Chondrocyte (in vitro differentiated cells): Measurements from ENCODE around the gene PTGDR. TPM values are rescaled to one million over a fixed set of nuclear protein-coding genes. Genes with fewer than 3 reads are reported as not detected.

Source experiments
- DNase-seq: peaks from one replicate; pipeline ENCODE4 v3.0.0; 2021; ENCODE audit warnings: mixed read lengths, low spot score
- H3K27ac Mint-ChIP-seq: one replicate; pipeline ENCODE4 v1.8.0; 2021; ENCODE audit warnings: mild to moderate bottlenecking, moderate library complexity, mixed read lengths; ENCODE audit not compliant: unreplicated experiment
- H3K27me3 Mint-ChIP-seq: 2 replicates; pipeline ENCODE4 v1.8.0; 2021; ENCODE audit warnings: low read depth, mixed read lengths
- H3K36me3 Mint-ChIP-seq: 2 replicates; pipeline ENCODE4 v1.8.0; 2021; ENCODE audit warnings: low read depth, mixed read lengths
- H3K4me1 Mint-ChIP-seq: 2 replicates; pipeline ENCODE4 v1.8.0; 2021; ENCODE audit warnings: low read depth, mild to moderate bottlenecking, mixed read lengths
- H3K4me3 Mint-ChIP-seq: one replicate; pipeline ENCODE4 v1.8.0; 2021; ENCODE audit warnings: mild to moderate bottlenecking, moderate library complexity, mixed read lengths; ENCODE audit not compliant: unreplicated experiment
- H3K9me3 Mint-ChIP-seq: 2 replicates; pipeline ENCODE4 v1.8.0; 2021; ENCODE audit warnings: low read depth, mixed read lengths
- CTCF ChIP-seq: fragments of 200-600 bp; sonication (generic); IDR thresholded peaks from 2 replicates; pipeline ENCODE4 v1.5.0; 2021; ENCODE audit warnings: antibody characterized with exemption, mild to moderate bottlenecking, moderate library complexity
- total RNA-seq: library from RNA; stranded (reverse); gene quantifications from 3 replicates; pipeline ENCODE4 v1.2.1, GENCODE V29; 2021

PTGDR gene
- total RNA-seq, 1 donor from 2014 or later, result 0.07 TPM

DNA sequence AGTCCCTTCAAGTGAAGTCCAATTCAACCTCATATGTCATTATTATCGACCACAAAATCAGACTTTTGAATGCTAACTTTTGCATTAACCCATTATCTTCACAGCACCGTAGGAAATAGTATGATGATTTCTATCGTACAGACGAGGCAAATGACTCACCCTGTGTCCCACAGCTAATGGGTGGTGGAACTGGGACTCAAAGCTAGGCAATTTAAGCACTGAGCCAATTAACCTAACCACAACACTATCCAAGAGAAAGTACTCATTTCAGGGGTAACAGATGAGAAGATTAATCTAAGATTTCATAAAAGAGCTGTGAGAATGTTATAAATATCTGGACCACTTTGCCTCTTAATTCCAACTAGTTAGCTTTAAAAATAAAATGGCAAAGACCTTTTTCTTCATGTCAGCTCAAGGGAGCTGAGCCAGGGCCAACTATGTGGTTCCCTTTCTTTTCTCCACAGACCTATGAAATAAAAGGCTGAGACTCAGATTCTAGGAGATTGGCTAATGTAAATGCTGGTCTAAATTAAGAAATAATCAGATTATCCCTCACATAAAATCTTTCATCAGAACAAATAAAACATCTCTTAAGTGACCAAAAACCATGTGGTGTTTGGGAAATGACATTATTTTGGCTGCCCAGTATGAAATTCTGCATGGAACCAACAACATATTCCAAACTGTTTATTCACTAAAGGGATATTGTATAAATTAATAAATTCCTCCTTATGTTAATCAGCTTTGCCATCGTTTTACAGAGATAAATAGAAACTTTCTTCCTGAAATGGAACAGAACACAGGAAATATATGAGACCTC lies 51.5 kb downstream of the PTGDR start:
- TF ChIP-seq CTCF, result no peak
- Mint-ChIP-seq H3K4me3 (no peak overlapping the region), H3K9me3 (peaks cover 11% of the 10 kb centered on the region), H3K27me3 (peaks cover 3% of the 10 kb centered on the region), H3K36me3 (peaks cover 10% of the 10 kb centered on the region), H3K4me1 (peaks cover 18% of the 10 kb centered on the region), H3K27ac (no peak overlapping the region)
- no peak for DNase-seq

DNA sequence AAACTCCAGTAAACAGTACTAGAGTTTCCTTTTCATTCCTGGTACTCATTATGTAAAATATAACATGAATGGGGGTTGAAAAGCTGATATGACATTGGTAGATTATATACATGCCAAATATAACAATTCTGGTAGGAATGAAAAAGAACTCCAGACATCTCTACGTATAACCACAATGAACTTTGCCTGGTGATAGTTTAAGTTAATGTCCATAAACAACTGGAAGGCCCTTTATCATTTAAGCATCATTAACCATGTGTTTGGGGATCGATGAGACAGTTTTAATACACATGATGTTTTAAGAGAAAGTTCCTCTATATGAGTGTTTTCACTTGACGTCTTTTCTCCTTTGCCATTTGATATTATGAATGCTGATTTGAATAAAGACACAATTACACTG lies 52.4 kb downstream of the PTGDR start:
- Mint-ChIP-seq H3K9me3 (peaks cover 11% of the 10 kb centered on the region), H3K27ac (no peak overlapping the region), H3K27me3 (peaks cover under 1% of the 10 kb centered on the region), H3K36me3 (peaks cover 10% of the 10 kb centered on the region), H3K4me1 (peaks cover 12% of the 10 kb centered on the region), H3K4me3 (no peak overlapping the region)
- no peak for DNase-seq
- no peak for TF ChIP-seq CTCF

GRCh38 chr14:52325126-52325525 lies 57.6 kb downstream of the PTGDR start:
- peaks cover 11% of the 10 kb centered on the region for H3K9me3 Mint-ChIP-seq
- no peak overlapping the region for H3K4me3 Mint-ChIP-seq
- peaks cover 10% of the 10 kb centered on the region for H3K36me3 Mint-ChIP-seq
- H3K4me1 Mint-ChIP-seq, result peaks cover 17% of the 10 kb centered on the region
- no peak overlapping the region for H3K27ac Mint-ChIP-seq
- no peak for TF ChIP-seq CTCF
- H3K27me3 Mint-ChIP-seq, result no peaks in the 10 kb centered on the region
- no peak for DNase-seq

GRCh38 chr14:52325630-52326029 lies 58.1 kb downstream of the PTGDR start:
- no peak for TF ChIP-seq CTCF
- DNase-seq, result no peak
- peaks cover 10% of the 10 kb centered on the region for H3K36me3 Mint-ChIP-seq
- peaks cover 17% of the 10 kb centered on the region for H3K4me1 Mint-ChIP-seq
- H3K27ac Mint-ChIP-seq, result no peak overlapping the region
- no peaks in the 10 kb centered on the region for H3K27me3 Mint-ChIP-seq
- H3K4me3 Mint-ChIP-seq, result no peak overlapping the region
- H3K9me3 Mint-ChIP-seq, result peaks cover 11% of the 10 kb centered on the region

Other genes with a start within 250 kb of the PTGDR start
- gene NID2, start 198.6 kb upstream of the PTGDR start, total RNA-seq, result 49.4 to 67.8 TPM (median 51.6 TPM) in 3 replicates
- 1.7 to 3.8 TPM (median 2.5 TPM) in 3 replicates for gene PTGER2, start 46.6 kb downstream of the PTGDR start, total RNA-seq